HG03060 (cell line): ENCODE data around the gene CDK14.
A peak's percentile ranks its signal among the peaks of the same experiment; 100 is the strongest.
"Not testable (repeated sequence)": the region's sequence is repeated elsewhere in the genome, so short reads cannot be mapped to it uniquely, and the experiment has no call there.

Experiments used
- ATAC-seq: cut with Tn5 transposase; IDR thresholded peaks from one replicate; pipeline ENCODE4 v1.9.1; 2021; ENCODE audit warnings: low read depth, moderate number of reproducible peaks; ENCODE audit not compliant: unreplicated experiment

The CDK14 gene

GRCh38 chr7:90876701-90877100 is 280.6 kb downstream of the CDK14 start:
- ATAC-seq: no peak

GRCh38 chr7:90877201-90877600 is 281.1 kb downstream of the CDK14 start:
- ATAC-seq: no peak

- no peak for ATAC-seq
Measured at GRCh38 chr7:90879924-90880323, 283.8 kb downstream of the CDK14 start.

GRCh38 chr7:90886416-90886815 is 290.3 kb downstream of the CDK14 start:
- ATAC-seq: no peak

- no peak for ATAC-seq
Measured at GRCh38 chr7:90889210-90889609, 293.1 kb downstream of the CDK14 start.

GRCh38 chr7:90889644-90890043 is 293.5 kb downstream of the CDK14 start:
- ATAC-seq: no peak

- no peak for ATAC-seq
Measured at GRCh38 chr7:90891529-90891928, 295.4 kb downstream of the CDK14 start.

GRCh38 chr7:90892213-90892612 is 296.1 kb downstream of the CDK14 start:
- peak; percentile 58 for ATAC-seq

GRCh38 chr7:90894122-90894521 is 298.0 kb downstream of the CDK14 start:
- ATAC-seq: no peak

- no peak for ATAC-seq
Measured at GRCh38 chr7:90896458-90896857, 300.3 kb downstream of the CDK14 start.

GRCh38 chr7:90897961-90898469 is 301.9 kb downstream of the CDK14 start:
- no peak for ATAC-seq

- no peak for ATAC-seq
Measured at GRCh38 chr7:90900628-90901356, 304.7 kb downstream of the CDK14 start.

GRCh38 chr7:90903841-90904240 is 307.7 kb downstream of the CDK14 start:
- ATAC-seq: no peak

- no peak for ATAC-seq
Measured at GRCh38 chr7:90910136-90910535, 314.0 kb downstream of the CDK14 start.

- no peak for ATAC-seq
Measured at GRCh38 chr7:90916319-90916718, 320.2 kb downstream of the CDK14 start.

- ATAC-seq: no peak
Measured at GRCh38 chr7:90917539-90917938, 321.4 kb downstream of the CDK14 start.

- no peak for ATAC-seq
Measured at GRCh38 chr7:90918303-90918702, 322.2 kb downstream of the CDK14 start.

- no peak for ATAC-seq
Measured at GRCh38 chr7:90919816-90920215, 323.7 kb downstream of the CDK14 start.

- no peak for ATAC-seq
Measured at GRCh38 chr7:90920336-90920735, 324.2 kb downstream of the CDK14 start.

GRCh38 chr7:90923541-90923997 is 327.4 kb downstream of the CDK14 start:
- no peak for ATAC-seq

- ATAC-seq: not testable (repeated sequence)
Measured at GRCh38 chr7:90928700-90929424, 332.7 kb downstream of the CDK14 start.
